HG03342 (cell line): ENCODE data around the gene FAM3B.

Experiments used
- ATAC-seq: cut with Tn5 transposase; IDR thresholded peaks from one replicate; pipeline ENCODE4 v1.9.1; 2021; ENCODE audit warnings: mild to moderate bottlenecking, moderate library complexity; ENCODE audit not compliant: unreplicated experiment

FAM3B gene

DNA sequence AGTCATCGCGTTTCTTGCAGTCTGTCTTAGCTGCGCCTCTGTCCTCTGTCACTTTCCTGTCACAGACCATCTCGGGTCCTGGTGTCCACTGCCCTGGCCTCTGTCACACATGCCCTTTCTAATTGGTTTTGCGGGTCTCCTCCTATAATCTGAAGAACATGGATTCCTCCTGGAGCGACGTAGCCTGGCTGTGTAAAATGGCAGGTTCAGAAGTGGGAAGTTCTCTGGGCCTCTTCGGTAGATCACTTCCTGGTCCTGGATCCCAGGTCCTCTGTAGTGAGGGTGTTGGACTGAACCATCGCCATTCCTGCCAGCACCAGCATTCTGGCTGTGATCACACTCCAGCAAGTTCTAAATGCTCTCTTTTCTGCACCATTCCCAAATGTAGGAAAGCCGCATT is 857 bp downstream of the FAM3B start:
- no peak for ATAC-seq

DNA sequence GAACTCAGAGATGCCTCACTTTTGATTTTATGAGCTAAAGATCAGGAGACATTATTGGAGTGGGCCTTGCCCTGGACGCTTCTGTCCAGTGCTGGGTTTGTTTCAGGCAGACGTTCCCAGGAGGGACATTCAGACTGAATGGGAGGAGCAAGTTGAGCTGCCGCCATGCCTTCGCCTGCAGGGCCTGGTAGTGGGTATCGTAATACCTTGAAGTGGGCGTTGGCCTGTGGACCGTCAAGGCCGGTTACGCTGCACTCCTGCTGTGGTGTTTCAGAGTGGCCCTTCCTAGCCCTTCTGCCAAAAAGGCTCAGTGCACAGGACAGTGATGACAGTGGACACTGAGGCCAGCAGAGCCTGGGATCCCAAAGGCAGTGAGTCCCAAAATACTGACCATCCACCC is 1.6 kb downstream of the FAM3B start:
- no peak for ATAC-seq

DNA sequence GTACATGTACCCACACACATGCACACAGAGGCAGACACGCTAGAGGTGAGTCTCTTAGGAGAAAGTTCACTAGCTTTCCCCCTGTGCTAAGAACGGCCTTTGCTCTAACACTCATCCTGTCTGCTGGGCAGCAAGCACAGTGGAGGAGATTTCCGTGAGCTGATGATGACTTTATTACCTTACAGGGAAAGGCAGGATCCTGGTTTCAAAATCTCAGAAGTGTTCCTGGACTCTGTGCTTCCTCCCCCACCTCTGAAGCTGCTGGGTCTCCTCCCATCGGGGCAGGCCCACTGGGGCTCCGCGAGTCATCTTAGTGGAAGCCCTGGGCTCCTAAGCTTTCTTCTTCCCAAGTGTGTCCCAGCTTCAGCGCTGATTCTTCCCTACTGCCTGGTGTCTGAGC is 2.7 kb downstream of the FAM3B start:
- ATAC-seq, result no peak

DNA sequence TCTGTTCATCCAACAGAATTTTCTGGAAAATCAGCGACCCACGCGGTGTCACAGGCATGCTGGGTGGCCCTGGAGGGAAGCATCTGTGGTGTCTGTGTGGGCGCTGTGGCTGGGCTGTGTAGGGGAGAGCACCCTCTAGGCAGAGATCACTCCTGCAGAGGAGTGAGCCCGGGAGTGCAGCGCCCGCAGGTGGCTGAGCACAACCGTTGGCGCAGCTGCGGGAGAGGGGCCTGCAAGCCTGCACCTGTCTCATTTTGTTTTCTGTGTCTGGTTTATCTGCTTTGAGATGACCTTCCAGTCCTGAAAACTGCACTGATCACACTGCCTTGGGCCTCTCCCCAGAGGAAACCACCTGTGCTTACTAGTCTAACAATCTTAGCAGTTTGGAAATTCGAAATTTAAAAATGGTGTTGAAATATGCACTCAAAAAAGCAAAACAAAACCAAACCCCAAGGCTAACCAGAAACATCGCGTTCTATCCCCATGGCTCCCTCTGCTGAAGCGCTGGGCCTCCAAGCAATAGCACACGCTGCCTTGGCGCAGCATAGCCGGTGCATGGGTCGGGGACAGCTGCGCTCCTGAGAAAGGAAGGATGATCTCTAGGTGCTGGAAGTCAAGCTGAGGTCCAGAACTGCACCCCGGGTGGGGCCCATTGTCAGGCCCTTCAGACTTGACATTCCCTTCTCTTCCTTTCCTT is 4.8 kb downstream of the FAM3B start:
- ATAC-seq, result no peak

DNA sequence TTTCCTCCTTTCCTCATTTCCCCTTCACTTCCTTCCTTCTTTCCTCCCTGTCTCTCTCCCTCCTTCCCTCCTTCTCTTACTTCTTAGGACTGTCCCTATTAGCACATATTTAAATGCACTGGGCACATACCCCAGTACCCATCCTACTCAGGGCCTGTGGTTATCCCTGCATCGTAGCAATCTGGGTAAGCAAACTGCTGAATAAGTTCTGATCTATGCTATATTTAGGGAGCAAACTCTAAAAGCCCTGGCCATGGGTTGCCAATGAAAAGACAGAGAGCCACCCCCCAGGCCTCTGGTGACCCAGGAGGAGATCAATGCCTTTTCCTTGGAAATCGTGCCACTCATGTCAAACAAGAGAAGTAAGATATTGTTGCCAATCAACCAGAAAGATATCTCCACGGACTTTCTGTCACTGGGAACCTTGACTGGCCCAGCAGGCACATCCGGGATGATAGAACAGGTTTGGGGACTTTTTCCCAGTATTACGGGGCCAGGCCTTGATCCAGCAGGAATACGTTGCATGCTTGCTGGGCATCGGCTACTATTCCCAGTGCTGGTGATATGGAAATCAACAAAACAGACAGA is 5.4 kb downstream of the FAM3B start:
- ATAC-seq, result no peak

DNA sequence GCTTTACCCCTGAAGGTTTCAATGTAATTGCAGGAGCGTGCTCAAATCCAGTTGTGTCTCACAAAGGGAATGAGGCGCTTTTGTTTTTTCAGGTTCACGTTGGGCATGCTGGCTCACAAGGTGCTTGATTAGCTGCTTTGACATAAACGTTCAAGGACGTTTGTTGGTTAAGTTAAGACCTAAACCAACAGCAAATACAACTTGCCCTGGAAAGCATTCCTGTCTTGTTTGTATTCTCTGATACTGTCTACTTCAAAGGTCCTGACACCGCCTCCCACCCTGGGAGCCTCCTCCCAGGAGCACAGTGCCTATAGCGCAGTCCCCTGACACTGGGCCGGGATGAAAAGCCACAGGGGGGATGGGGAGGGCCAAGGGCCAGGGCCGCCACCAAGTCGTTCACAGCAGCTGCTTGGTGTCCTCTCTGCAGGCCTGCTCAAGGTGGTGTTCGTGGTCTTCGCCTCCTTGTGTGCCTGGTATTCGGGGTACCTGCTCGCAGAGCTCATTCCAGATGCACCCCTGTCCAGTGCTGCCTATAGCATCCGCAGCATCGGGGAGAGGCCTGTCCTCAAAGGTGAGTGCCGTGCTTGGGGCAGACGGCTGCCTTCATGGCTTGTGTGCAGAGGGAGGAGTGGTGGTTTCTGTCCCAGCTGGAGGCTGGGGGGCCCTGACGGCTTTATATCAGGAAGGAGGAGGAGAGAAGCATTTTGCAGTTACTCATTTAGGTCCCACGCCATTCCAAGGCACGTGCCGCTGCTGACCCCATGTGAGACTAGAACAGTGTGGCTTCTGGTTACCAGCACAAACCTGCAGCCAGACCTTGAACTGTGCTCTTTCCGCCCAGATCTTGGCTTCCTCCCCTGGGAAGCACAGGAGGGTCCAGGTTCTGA is 6.1 kb downstream of the FAM3B start:
- ATAC-seq, result no peak

DNA sequence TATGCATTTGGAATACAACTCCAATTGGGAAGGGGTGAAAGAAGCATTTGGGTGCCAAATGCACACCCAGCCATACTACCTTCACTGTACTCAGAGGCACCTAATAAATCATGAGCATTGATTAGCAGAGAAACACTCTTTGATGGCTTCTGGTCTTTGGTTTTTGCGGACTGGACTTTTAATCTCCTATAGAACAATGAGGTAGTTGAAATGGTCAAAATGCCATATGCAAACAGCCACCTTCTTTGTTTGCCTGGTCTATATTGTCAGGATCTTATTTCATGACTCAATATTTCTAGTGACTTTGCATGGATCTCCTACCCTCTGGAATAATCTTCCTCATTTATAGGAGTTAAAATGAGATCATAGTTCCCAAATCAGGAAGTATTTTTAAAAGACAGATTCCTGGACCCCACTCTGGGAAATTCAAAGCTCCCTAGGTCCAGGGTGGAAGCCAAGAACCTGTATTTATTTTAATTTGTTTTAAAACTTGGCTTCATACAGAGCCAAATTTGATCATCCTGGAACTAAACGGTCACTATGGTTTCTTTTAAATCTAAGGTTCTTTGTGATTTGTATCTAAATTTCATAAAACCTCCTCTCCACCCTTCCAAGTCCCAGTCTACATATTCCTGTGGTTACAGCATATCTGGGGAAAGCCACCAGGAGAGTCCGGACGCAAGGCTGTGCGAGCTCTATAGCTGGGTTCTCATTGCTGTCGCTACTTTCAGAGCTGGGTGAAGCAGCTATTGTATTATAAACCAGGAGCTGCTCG is 8.7 kb downstream of the FAM3B start:
- no peak for ATAC-seq

DNA sequence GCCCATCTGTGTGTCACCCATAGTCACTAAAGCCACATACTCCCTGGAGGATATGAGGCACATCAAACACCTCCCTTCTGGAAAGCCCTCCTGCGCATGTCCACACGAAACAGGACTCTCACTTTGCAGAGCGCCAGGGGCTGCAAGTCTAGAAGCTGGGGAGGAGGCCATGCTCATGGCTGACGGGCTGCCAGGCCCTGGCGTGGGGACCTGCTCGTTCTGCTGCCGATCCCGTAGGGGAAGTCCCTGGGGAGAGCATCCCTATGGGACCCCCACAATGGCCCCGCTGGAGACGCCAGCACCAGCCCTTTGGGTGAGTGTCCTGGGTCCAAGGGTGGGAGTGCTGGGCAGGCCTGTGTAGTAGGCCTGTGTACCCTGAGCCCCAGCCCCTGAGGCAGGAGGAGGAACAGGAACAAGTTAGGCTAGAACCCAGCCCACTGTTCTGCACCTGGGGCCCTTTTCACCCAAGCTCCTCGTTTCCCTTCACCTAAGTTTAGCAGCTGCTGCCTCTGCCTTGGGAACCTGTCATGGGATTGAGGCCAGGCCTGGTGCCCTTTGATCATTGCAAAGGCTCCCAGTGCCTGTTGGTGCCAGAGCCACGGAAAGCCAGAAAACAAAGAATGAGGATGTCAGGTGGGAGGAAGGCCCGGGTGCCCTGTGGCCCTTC is 9.9 kb downstream of the FAM3B start:
- ATAC-seq, result no peak

DNA sequence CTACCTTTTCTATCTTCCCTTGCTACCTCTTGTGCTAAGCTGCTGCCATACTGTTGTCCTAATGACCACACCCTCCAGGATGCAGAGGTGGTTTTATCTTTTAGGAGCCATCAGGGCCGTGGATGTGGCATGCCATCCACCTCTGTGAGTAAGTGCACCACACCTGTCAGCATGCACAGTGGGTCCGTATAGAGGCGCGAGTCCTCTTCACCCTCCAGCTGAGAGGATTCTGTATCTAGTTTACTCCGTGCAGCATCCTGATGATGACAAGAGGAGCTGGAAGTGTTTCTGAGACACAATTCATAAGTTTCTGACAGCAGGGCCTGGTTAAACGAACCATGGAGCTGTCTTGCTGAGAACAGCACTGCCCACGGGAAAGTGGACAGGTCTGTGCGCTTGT is 11.2 kb downstream of the FAM3B start:
- no peak for ATAC-seq

DNA sequence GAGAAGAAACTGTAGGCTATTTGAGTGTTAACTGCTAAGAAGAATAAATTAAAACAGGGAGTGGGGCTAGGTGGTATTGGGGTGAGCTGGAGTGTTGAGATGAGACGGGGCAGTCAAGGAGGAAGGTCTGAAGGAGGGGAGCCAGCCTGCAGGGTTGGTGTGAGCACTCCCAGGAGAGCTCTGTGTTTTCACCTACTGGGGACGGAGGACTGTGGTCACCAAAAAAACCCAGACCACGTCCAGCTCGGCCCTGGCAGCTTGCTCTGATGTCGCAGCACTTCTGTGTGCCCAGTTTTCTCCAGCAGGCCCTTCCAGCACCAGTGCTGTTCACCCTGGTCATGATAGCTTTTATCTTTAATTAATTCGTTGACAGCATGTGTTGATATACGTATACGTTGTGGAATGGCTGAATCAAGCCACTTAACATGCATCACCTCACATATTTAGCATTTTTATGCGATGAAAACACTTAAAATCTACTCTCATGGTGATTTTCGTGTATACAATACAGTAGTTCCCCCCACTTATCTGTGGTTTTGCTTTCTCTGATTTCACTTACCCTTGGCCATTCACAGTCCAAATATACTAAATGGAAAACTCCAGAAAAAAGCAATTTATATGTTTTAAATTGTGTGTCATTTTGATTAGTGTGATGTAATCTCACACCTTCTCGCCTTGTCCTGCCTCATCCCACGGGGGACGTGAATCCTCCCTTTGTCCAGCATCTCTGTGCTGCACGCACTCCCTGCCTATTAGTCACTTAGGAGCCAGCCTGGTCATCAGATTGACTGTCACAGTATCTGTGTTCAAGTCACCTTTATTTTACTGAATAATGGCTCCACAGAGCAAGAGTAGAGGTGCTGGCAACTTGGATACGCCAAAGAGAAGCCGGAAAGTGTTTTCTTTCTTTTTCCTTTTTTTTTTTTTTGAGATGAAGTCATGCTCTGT is 12.3 kb downstream of the FAM3B start:
- ATAC-seq, result no peak

DNA sequence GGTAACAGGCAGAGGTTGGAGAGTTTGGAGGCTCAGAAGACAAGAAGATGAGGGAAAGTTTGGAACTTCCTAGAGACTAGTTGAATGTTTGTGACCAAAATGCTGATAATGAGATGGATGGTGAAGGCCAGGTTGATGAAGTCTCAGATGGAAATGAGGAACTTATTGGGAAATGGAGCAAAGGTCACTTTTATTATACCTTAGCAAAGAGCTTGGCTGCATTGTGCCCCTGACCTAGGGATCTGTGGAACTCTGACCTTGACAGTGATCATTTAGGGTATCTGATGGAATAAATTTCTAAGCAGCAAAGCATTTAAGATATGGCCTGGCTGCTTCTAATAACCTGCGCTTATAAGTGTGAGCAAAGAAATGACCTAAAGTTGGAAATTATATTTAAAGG is 17.2 kb downstream of the FAM3B start:
- ATAC-seq, result no peak

DNA sequence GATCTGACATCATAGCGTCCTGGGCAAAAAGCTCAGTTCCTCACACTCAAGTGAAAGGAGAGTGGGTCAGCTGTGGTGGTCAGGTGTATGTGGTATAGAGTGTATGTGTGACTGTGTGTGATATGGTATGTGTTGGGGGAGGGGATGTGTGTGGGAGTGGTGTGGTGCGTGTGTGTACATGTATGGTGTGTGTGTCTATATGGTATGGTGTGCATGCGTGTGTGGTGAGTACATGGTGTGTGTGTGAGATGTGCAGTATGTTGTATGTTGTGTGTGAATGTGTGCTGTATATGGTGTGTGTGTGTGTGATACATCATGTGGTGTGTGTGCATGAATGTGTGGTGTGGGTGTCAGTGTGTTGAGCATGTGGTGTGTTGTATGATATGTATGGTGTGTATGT is 20.9 kb downstream of the FAM3B start:
- ATAC-seq, result no peak

DNA sequence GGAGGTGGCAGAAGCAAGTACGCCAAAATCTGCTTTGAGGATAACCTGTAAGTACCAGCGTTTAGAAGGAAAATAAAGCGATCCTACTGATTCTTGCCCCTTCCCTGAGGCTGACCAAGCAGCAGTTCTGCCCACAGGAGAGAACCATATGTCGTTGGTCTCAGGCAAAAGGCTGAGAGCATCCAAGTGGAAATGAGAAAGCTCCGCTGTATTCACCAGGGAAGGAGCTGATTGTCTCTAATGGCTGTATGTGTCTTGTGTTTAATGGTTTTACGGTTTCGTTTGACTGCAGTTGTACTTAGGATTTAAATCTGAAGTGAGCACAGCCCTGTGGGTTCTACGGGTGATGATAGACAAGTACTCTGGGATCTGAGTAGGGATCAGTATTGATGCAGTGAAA is 21.9 kb downstream of the FAM3B start:
- no peak for ATAC-seq

DNA sequence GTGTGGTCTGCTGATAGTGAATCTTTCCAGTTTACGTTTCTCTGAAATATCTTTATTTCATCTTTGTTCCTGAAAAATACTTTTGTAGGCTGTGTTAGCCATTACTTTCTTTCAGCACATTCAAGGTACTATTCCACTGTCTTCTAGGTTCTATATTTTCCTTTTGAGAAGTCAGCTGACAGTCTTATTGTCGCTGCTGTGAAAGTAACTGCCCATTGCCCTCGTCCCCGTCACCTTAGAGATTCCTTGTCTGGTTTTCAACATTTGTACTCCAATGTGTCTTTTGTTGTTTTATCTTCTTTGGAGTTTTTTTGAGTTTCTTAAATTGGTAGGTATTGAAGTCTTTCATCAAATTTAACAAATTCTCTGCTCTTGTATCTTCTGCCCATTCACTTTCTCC is 25.4 kb downstream of the FAM3B start:
- ATAC-seq, result no peak

DNA sequence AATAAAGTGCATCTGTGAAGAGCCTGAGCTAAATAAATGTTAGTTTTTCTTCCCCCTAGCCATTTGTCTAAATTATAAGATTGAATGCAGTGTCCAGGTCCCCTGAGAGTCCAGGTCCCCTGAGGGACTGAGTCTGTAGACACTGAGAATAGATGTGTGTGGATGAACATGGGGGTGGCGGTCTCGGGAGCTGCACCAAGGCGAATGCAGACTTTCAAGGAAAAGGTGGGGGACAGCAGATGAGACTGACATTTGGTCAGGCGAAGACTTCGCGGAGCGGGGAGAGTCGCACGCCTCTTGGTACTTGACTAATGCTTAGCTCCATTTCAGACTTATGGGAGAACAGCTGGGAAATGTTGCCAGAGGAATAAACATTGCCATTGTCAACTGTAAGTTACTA is 27.5 kb downstream of the FAM3B start:
- ATAC-seq, result no peak

DNA sequence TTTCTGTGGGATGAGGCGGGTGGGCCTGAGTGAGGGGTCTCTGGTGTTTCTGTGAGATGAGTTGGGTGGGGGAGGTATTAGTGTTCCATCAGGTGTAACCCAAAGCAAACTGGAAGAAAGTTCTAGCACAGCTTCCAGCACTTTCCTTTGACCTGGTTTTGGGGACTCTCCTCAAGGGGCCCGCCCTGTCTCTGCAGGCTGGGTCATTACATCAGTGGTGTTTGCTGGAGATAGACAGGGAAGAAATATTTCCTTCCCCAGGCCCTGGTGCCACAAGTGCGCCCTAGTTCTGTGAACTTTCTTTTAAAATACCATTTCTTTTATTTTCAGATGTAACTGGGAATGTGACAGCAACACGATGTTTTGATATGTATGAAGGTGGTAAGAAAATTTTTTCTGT is 28.8 kb downstream of the FAM3B start:
- no peak for ATAC-seq

DNA sequence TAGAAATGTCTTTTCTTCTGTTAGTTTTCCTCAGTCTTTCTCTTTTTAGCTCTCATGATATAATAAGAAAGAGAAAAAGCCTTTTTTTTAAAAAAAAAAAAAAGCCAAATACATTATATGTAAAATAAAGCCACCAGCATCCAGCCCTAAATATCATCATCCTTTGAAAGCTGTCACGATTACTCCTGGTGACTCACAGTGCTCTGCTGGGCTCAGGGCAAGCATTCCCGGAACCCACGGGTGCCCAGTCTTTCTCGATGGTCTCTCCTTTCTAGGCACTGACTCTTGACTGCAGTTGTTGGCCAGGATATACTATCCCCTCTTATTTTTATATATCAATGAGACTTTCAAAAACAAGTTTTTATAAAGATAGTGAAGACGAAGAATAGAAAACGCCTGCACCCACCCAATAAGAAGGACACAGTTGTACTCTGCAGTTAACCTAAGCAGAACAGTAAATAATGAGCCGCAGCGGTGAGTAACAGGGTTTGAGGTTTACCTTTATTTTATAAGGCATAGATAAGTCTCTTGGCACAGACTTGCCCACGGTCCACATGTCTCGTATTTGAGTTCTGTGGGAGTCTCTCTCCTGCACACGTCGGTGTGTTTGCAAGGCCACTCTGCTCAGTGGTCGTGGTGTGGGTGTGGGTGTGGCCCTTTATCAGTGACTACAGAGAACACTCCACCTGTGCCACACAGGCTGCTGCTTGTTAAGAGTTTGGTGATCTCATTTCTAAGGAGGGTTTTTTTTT is 29.5 kb downstream of the FAM3B start:
- no peak for ATAC-seq

DNA sequence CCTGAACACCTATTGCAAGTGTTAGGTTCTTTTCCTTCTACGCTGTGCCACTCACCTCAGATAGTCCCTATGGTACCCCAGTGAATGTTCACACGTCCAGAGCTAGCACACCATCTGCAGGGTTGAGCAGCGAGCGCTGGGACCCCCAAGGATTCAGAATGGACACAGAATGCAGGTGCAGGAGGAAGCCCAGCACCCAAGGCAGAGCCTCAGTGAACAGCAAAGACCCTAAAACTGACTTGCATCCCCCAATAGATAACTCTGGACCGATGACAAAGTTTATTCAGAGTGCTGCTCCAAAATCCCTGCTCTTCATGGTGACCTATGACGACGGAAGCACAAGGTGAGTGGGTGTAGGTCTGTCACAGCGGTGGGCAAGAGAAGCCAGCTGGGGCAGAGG is 30.2 kb downstream of the FAM3B start:
- no peak for ATAC-seq

DNA sequence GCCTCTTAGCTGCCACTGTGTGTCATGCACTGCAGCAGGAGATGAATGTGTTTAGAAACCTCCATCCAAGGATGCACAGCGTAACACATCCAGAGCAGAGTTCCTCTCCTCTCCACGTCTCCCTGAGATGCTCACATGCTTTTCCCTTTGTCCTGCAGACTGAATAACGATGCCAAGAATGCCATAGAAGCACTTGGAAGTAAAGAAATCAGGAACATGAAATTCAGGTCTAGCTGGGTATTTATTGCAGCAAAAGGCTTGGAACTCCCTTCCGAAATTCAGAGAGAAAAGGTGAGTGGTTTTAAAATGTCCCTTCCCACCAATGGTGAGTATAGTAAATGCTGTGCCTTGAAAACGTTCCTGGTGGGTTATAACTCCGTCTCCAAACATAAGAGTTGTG is 31.8 kb downstream of the FAM3B start:
- ATAC-seq, result no peak
